Activated CD4-positive, CD25-positive, alpha-beta regulatory T cell treated with anti-CD3 and anti-CD28 coated beads, Interleukin-2, amount 50 U/mL, for 16 hours (primary cell): ENCODE measurements around the gene NOL7.

Experiments used
- DNase-seq: peaks from one replicate; pipeline ENCODE4 v3.0.0-alpha.2; 2020; ENCODE audit warnings: low read depth, low spot score

The NOL7 gene

GRCh38 chr6:13654496-13654895, 39.4 kb downstream of the NOL7 start:
- no peak for DNase-seq

DNA sequence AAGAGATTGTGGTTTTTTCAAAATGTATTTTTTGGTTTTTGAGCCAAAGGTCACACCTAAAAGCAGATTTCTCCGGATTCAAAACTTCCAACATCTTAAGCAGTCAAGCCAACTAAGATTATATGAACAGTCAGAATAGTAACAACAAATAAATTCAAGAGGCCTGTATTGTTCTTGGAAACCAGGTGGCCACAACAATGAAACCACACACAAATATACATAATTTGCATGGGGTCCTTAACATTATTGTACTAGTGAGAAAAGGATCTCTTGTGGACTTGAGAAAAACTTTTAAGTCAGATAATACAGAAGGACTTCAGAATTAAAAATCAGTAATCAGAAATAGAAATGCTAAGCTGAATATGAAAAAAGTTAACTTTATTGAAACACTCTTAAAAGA, 40.6 kb downstream of the NOL7 start:
- DNase-seq, result no peak

DNA sequence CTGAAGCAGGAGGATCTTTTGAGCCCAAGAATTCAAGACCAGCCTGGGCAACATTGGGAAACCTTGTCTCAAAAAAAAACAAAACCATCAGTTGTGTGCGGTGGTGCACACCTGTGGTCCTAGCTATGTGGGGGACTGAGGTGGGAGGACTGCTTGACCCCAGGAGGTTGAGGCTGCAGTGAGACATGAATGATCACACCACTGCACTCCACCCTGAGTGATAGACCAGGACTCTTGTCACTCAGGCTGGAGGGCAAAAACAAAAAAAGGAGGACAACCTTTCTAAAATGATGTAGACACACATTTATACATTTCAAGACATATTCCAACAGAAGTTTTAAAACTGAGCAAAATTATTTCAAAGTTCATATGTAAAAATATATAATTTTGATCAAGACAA, 45.1 kb downstream of the NOL7 start:
- DNase-seq, result no peak

- no peak for DNase-seq
Measured at GRCh38 chr6:13660893-13661292, 45.8 kb downstream of the NOL7 start.

- no peak for DNase-seq
Measured at GRCh38 chr6:13661647-13662046, 46.5 kb downstream of the NOL7 start.

- DNase-seq, result no peak
Measured at GRCh38 chr6:13662651-13663334, 47.7 kb downstream of the NOL7 start.

DNA sequence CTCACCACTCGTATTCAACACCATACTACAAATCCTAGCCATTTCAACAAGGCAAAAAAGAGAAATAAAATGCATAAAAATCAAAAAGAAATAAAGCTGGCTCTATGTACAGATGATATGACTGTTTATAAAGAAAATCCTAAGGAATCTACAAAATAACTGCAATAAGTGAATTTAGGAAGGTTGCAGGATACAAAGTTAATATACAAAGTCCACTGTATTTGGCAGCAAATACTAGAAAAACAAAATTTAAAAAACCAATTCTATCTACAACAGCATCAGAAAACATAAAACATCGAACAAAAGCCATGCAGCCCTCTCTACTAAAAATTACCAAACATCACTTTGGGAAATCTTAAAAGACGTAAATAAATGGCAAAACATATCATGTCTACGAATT, 48.9 kb downstream of the NOL7 start:
- DNase-seq, result no peak

DNA sequence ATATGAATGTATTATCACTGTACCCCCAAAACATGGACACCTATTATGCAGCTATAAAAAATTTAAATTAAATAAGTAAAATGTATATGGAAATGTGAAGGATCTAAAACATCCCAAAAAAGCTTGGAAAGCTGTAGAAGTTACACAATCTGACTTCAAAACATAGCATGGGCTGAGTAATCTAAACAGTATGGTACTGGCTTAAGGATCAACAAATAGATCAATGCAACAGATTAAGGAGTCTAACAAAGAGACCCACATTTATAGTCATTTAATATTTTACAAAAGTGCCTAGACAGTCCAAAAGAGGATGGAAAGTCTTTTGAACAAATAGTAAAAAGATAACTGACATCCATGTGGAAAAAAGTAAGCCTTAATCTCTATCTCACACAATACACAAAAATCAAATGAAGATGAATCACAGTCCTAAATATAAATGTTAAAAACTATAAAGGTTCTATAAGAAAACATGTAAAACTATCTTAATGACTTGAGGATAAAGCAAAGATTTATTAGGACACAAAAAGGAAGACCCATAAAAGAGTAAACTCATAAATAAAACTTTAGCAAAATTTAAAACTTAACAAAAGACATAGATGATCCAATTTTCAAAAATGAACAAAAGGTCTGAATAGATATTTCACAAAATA, 49.7 kb downstream of the NOL7 start:
- DNase-seq, result no peak

DNA sequence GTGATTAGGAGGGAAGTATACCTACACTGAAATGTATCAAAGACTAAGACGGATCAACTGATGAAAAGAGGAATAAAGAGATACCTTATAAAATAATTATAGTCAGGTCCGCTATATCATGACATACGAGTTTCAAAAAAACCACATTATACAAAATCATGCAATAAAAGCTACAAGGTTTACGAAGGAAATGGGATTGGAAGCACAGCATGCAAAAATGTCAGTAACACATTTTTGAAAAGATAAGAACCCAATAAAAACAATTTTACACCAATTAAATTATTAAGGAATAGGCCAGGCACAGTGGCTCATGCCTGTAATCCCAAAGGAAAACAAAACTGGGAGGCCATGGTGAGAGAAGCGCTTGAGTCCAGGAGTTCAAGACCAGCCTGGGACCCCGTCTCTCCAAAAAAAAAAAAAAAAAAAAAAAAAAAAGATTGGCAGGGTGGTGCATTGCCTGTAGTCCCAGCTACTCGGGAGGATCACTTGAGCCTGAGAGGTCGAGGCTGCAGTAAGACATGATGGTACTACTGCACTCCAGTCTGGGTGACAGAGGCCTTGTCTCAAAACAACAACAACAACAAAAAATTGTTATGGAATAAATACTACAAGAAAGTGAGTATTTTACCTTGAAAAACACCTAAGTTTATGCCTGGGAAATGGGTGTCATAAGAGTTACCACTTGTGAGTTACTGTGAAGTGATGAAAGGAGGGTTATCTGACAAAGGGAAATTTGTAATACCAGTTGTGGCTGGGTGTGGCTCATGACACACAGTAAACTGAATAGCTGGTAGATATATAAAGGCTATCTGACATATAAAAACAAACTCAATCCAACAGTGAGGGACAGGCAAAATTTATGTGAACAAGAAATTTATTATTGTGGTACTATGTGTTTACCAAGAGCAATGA, 51.3 kb downstream of the NOL7 start:
- no peak for DNase-seq

GRCh38 chr6:13667655-13668054, 52.5 kb downstream of the NOL7 start:
- no peak for DNase-seq

DNA sequence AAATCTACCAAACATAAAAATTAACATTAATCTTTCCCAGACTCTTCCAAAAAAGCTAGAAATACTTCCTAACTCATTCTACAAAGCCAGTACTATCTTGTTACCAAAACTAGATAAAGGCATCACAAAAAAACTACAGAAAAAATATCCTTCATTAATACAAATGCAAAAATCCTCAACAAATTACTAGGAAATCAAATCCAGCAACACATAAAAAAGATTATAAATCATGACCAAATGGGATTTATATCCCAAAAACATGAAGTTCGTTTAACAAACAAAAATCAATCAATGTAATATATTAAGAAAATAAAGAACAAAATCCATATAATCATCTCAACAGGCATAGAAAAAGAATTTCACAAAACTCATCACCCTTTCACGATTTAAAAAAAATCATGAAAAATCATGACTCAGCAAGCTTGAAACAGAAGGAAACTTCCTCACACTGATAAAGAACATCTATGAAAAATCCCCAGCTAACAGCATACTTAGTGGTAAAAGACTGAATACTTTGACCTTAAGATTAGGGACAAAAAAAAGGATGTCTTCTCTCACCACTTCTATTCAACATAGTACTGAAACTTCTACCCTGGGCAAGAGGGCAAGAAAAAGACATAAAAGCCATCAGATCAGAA, 53.3 kb downstream of the NOL7 start:
- no peak for DNase-seq

- DNase-seq, result no peak
Measured at GRCh38 chr6:13669476-13669875, 54.3 kb downstream of the NOL7 start.
